NCI-H1694 treated with DMSO at 0.1 percent for 48 hours (cell line): ENCODE data around the gene PLCB2.

ENCODE experiments used
- DNase-seq: peaks from one replicate; lab custom pipeline; 2025; lab: John Stamatoyannopoulos, UW

Gene PLCB2

DNA sequence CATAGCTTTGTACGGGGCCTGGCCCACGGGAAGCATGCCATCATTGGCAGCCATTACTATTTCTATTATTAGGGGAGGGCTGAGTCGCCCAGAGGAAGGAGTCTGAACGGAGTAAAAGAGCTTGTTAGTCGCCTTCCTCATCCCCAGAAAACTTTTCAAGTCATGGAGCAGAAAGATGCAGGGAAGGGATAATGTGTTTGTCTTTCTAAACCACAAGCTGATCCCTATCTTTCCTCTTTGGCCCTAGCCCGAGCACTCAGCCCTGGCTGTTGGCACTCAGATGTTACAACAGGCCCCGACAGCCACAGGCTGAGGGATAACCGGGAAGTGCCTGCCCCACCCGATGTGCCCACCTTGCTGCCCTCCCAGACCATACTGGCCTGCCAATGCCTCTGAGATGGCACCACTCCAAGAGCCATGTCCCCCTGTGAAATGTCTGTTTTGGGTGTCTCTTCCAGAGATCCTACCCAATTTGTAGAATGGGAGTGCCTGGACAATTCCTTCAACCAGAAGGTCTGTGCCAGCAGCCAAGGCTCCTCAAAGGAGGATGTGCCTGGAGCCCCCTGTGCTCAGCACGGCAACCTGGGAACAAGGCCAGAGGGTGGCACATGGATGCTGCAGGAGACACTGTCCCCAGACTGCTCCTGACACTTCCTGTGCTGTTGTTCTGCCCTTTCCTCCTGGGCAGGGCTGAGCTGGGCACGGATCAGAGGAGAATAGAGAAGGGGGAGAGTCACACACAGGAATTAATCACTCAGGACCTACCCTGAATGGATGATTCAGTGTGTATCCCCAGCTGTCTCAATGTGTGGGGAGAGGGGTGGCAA, 58.0 kb downstream of the PLCB2 start:
- no peak for DNase-seq

DNA sequence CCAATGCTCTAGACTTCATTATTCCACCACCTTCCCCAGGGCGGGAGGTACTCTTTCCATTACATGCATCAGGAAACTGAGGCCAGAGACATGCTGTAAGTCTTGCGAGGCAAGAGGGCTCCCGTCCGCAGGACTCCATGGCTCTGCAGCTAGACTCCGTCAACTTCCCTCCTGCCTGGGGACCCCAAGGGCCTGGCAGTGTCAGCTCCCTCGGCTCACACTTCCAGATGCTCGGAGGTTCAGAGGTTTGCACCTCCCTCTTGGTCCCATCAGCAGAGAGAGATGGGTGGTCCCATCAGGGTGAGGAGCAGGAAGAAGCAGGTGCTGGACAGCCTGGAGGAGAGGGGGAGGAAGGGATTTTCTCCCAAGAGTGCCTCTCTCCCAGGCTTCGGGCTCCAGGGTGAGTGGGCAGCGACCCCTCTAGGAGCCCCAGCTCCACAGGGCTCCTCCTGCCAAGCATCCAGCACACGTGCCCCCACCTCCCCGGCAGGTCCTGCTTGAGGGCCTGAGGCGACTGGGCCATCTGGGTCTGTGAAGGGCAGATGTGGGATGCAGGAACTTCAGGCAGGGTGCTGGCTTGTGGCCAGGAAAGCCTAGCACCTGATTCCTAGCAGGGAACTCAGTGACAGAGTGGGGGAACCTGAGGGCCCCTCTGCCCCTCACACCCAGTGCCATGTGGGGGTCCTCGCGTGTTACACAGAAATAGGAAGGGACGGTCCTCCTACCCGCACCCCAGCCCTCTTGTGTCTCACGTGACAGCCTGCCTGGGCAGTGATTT, 59.5 kb downstream of the PLCB2 start:
- DNase-seq: no peak

DNA sequence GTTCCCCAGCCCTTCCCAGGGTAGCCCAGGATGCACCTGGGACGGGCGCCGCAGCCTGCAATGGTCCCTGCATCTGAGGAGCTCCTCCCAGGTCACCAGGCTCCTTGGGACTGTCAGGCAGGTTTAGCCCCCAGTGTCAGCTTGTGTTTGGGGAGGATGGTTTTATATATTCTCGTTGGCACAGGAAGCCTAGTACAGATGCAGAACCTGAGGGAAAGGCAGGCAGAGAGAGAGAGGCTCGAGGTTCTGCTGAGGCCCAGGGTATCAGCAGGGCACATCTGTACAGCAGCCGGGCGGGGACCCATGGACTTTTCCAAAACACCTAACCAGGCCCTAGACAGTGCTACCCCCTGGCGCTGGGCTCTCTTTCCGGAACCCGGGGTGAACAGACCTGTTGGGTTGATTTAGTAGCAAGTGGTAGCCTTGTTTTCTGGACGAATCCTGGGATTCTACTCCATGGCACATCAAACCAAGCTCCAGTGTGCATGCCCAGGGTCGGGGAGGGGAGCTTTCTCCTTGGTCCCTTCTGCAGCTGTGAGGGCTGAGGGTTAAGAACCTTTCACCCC, 60.2 kb downstream of the PLCB2 start:
- no peak for DNase-seq

DNA sequence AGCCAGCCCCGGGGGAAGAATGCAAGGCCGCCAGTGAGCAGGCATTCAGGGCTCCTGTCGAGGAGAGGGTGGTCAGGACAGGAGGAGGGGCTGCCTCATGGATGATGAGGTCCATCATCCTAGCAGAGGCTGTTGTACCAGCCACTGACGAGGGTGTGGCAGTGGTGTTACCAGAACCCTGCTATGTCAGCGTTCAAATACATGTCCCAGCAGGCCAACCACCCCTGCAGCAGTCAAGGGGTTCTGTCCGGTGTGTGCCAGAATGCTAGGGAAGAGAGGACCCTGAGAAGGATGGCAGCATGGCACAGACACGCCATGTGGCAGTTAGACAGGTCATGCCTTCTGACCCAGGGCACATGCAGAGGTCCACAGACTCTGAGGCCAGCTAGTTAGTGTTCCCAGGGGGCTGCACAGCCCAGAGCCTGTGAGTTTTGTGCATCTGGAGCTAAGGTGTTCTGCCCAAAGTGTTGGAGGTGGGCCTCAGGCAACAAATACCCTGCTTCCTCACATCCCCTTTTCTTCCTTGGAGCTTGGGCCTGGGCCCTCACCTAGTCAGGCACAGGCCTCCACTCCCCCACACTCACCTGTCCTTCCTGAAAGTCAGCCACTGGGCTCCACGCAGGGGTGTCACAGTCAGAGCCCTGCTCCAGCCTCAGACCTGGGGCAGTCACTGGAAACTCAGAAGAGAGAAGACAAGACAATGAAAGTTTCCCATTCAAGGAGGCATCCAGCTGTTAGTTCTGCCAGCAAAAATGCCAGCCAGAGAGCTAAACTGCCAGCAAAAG, 61.0 kb downstream of the PLCB2 start:
- DNase-seq: no peak

DNA sequence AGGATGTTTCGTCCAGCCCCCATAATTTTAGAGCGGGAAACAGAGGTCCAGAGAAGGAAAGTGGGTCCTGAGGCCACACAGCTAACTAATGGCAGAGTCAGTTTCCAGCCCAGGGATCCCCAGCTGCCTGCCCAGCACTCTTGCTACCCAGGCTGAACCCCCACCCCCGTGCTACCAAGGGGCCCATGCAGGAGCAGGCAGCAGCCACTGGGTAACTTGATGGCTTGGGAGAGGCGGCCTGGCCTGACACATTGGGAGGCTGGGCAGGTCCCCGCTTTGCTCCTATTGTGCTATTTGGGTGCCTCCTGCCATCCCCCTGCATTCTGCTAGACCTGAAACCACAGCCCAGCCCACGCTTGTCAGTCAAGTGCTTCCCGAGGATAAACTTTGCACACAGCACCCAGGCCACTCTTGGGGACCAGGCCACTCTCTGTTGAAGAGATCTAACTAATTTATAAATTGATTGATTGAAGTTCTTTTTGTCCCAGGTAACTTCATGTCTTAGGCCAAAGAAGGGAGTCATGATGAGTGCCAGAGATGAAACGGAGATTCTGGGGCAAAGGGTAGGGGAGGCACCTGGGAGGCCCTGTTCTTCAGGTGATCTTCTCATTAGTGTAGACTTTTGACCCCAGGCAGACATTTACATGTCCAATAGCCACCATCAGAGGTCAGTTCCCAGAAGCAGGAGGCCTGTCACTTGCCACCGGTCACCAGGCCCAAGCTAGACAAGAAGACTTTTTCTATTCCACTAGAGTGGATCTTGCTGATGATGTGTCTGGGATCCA, 61.9 kb downstream of the PLCB2 start:
- no peak for DNase-seq

DNA sequence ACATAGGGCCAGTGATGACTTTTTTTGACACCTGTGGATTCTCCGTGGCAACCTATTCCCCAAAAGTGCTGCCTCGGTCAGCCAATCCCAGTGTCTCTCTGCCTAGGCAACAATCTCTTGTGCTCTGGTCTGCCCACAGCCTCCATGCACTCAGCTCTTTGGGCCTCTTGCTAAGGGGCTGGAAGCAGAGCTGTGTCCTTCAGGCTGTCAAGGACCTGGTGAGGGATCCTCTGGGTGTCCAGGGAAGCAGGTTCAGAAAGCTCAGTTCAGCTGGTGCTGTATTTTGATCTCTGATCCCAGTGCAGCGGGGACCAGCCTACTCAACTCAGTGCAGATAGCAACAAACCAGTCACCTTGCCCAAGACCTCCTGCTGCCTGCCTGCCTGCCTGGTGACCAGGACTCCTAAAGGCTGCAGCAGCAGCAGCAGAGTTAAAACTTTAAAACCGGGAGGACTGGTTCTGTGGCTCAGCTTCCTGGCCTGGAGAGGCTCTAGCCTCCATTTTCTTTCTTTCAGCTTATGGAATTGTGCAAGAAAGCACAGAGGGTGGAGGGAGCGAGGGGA, 62.7 kb downstream of the PLCB2 start:
- DNase-seq: no peak

DNA sequence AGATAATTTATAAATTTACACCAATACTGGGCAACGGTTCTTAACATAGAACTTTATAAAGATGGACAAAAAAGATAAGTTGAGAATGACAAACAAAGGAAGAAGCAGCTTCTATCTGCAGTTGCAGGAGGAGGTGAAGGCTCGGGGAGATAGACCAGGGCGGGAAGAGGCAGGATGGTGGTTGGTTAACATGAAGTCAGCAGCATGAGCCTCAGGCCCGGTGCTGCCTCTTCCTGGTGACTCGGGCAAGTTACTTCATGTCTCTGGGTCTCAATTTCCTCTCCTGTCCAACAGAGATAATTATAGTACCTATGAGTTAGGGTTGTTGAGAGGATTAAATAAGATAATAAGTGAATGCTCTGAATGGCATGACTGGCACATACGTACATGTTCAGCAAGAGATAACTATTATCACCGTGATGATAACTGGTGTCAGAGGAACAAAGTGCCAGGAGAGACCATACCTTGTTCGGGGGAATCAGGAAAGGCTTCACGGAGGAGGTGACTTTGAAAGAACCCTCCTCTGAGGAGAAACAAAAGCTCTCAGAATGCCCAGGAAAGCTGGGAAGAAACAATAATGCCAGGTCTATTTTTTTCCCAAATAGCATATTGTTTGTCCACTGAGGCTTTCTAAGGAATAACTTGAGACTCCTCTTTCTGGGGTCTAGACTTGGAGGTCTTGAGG, 64.5 kb downstream of the PLCB2 start:
- no peak for DNase-seq

DNA sequence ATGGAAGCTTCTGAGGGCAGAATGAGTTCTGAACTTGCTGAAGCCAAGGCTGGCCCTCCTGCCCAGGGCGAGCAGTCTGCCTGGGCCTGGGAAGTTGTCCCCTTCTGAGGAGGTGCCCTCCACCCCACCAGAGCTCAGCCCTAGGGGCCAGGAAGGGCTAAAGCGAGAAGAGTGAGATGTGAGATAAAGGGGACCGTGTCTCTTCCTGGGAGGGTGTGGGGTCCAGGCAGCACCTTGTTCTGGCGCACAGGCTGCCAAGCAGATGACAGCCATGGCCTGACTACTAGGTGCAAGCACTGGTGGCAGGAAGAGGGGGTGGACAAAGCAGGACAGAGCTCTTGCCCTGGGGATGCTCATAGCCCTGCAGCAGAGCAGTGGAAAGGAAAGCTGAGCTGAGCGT, 65.1 kb downstream of the PLCB2 start:
- no peak for DNase-seq

DNA sequence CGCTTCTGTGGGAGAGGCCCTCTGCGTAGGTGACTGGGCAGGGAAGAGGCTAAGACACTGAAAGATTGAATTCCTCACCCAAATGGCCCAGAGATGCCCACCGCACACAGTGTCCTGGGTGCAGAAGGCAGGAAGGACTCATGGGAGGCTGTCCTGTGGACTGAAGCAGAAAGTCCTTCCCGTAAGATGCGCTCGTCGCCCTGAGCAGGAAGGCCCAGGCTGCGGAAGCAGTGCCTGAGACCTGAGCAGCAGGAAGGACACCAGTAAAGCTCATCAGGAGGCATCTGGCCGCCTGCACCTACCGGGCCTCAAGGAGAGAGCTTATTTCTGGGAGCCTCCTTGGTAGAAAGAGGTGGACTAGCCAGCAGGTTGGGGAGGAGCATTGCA, 65.5 kb downstream of the PLCB2 start:
- no peak for DNase-seq

DNA sequence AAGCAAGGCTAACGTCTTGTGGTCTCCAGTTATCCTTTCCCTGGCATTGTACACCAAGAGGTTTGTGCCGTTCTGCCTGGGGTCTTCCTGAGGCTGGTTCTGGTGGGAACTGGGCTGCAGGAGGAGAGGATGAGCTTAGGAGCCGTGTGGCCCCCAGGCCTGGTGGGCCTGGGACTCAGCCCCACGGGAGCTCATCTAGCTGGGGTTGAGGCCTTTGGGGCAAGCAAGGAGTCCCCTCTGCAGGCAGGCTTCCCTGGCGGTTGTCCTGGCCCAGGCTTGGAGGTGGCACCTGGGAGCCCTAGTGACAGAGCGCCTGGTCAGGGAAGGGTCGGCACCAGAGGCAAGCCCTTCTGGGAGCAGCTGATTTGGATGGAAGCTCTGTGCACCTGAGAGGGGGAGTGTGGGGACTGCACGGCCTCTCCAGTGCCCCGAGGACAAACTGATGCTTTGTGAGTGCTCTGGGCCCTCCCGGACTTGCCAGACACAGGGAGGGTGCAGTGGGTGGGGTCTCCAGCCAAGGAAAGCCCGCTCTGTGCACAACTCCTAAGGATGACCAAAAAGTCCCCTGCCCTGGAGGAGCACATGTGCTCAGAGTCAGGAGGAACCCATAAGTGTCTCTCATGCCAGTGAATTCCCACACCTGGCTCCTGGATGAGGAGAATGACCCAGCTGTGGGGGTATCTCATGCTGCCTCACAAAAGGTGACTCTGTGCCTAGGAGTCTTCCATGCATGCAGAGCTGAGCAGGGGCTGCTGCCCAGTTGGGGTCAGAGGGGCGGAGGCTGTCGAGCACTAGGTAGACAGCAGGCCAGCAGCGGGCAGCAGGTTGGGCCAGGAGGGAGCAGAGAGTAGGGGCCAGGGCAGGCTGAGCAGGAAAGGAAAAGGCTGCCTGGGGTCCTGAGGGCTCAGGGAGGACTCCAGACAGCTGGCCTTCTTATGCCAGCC, 66.2 kb downstream of the PLCB2 start:
- no peak for DNase-seq

DNA sequence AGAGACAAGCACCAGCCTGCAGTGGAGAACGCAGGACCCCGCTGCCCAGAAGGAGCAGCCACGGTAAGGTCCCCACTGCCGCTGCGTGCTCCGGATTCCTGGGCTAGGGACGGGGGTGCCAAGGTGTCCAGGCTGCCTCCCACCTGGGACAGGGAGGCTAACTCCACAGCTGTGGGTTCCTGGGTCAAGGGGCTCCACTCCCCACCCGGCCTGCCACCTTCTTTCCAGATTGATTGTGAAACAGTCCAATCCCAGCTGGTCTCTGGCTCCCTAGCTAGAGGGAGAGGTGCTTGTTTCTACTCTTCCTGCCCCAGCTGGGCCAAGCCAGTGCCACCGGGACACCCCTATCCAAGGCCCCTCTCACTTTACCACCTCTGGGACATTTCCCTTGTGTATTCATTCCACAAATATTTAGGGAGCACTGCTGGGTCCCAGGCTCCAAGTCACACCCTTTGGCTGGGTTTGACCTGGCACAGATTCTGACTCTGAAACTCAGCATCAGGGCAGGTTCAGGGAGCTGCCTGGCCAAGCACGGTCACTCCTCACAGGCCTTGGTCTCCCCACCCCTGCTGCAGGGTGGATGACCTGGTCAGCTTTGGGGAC, 67.0 kb downstream of the PLCB2 start:
- DNase-seq: no peak

DNA sequence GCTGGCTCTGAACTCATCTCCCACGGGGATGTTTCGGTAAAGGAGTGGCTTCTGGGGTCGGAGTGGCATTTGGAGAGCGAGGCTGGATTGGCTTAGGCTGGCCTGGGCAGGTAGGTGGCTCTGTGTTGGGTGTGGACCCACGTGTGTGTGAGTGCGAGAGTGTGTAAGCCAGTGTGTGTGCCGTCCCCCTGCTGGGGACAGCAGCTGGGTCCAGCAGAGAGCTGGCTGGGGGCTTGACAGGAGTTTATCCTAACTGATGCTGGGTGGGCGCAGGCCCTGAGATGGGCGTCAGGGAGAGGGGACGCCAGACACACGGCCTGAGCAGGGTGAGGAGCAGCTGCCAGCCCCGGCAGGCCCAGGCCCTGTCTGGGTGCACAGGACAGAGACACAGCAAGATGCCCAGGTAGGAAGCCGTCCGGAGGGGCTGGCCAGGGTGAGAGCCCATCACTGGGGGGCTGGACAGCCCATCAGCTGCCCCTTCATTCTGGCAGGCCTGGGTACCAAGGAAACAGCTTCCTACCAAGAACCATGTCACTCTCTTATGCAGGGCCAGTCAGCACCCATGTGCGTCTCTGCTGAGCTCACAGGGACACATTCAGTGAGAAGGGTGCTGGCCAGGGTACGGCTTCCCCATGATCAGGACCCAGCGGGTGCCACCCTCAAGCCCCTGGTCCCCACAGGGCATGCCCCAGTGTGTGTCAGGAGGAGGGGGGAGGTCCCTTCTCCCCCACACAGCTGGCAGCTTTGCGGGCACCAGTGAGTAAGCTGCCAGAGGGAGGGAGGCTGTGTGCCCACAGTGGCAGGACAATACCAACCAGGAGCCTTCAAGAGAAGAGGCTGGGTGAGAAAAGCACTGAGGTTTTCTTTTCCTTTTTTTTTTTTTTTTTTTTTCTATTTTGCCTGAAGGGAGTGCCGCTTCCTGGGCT, 67.8 kb downstream of the PLCB2 start:
- no peak for DNase-seq

DNA sequence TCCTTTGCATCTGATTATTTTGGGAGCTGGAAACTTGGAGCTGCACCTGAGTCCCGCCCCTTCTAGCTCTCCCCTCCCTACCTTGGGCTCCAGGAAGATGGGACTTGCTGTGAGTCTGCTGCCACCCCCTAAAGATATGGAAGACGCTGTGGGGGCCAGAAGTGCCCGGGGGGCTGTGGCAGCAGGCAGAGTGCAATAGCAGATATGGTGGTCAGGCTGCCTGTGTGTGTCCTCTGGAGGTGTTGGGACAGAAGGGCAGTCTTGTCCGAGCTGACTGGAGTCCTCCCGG, 68.4 kb downstream of the PLCB2 start:
- no peak for DNase-seq

DNA sequence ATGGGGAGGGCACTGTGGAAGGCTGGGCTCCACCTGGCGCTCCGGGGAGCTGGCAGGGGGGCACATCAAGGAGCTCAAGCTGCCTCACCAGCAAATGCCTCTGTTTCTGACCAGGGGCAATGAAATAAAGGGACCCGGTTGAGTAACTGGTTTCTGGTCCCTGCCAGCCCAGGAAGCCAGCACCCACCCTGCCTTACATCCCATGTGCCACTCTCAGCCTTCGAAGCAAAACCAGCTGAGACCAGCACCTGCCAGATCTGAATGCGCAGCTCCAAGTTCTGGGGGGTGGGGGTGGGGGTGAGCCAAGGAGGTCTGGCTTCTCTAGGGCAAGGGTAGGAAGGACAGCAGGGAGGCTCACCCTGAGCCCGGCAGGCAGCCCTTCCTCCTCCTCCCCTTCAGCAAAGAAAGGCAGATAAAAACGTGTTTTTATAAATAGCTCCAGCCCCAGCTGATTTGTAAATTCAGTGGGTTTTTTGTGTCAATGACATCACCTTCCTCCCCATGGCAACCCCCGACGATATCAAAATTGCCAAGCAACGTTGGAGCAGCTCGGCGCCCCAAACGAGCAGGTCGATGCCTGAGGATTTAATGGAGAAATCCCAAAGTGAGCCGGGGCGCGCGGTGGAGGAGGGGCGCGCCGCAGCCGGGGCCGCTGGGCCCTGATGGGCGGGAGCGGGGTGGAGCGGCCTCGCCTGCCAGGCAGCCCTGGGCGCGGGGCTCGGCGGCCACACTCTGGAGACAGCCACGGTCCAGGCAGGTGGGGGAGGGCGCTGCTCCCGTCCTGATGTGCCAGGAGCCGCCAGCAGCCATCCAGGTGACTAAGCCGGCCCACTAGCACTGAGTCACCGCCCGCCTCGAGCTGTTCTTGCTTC, 69.0 kb downstream of the PLCB2 start, which contains the start of gene PAK6:
PAK6 (plus strand) TSS at position 532 of the 872 bp plus-strand sequence. CDS start 25,723 bp downstream, outside the sequence.
- DNase-seq: no peak
